HepG2 (cell line): Measurements from ENCODE around the gene KANSL1. TPM values are rescaled to one million over a fixed set of nuclear protein-coding genes. Genes with fewer than 3 reads are reported as not detected.

Experiments
- CC2D1A ChIP-seq: sonication (generic); formaldehyde crosslinking; IDR thresholded peaks from 2 replicates; pipeline ENCODE4 v1.8.1; 2023; ENCODE audit warnings: mild to moderate bottlenecking, missing genetic modification reagents
- FOXK2 ChIP-seq: fragments of 450-650 bp; IDR thresholded peaks from 2 replicates; pipeline ENCODE4 v1.6.1; 2016
- HIVEP1 ChIP-seq: sonication (generic); formaldehyde crosslinking; IDR thresholded peaks from 2 replicates; pipeline ENCODE4 v1.4.0; 2020; ENCODE audit warnings: mild to moderate bottlenecking, missing genetic modification reagents
- MTA1 ChIP-seq: sonication (generic); formaldehyde crosslinking; IDR thresholded peaks from 2 replicates; pipeline ENCODE4 v1.4.0; 2020; ENCODE audit warnings: missing genetic modification reagents, mild to moderate bottlenecking, borderline replicate concordance
- MXD1 ChIP-seq: sonication (generic); formaldehyde crosslinking; IDR thresholded peaks from 2 replicates; pipeline ENCODE4 v1.4.0; 2020; ENCODE audit warnings: mild to moderate bottlenecking, missing genetic modification reagents
- PLSCR1 ChIP-seq: sonication (generic); formaldehyde crosslinking; IDR thresholded peaks from 2 replicates; pipeline ENCODE4 v1.5.0; 2020; ENCODE audit warnings: missing genetic modification reagents, mild to moderate bottlenecking, borderline replicate concordance
- SNAPC2 ChIP-seq: sonication (generic); formaldehyde crosslinking; IDR thresholded peaks from 2 replicates; pipeline ENCODE4 v1.8.1; 2022; ENCODE audit warnings: mild to moderate bottlenecking, missing genetic modification reagents
- STAG1 ChIP-seq: sonication (generic); formaldehyde crosslinking; IDR thresholded peaks from 2 replicates; pipeline ENCODE4 v1.4.0; 2020; ENCODE audit warnings: missing genetic modification reagents
- TERF1 ChIP-seq: sonication (generic); formaldehyde crosslinking; IDR thresholded peaks from 2 replicates; pipeline ENCODE4 v1.8.0; 2022; ENCODE audit warnings: mild to moderate bottlenecking, missing genetic modification reagents, moderate library complexity
- TRIM24 ChIP-seq: sonication (generic); formaldehyde crosslinking; IDR thresholded peaks from 2 replicates; pipeline ENCODE4 v1.8.0; 2022; ENCODE audit warnings: mild to moderate bottlenecking, missing genetic modification reagents
- ZFP41 ChIP-seq: sonication (generic); formaldehyde crosslinking; IDR thresholded peaks from 2 replicates; pipeline ENCODE4 v1.4.0; 2020; ENCODE audit warnings: mild to moderate bottlenecking, missing genetic modification reagents, borderline replicate concordance
- ZFYVE20 ChIP-seq: sonication (generic); formaldehyde crosslinking; IDR thresholded peaks from 2 replicates; pipeline ENCODE4 v1.8.0; 2023; ENCODE audit warnings: low read depth, mild to moderate bottlenecking, moderate library complexity, missing genetic modification reagents, borderline replicate concordance
- ZNF281 ChIP-seq: sonication (generic); formaldehyde crosslinking; IDR thresholded peaks from 2 replicates; pipeline ENCODE4 v1.4.0; 2020; ENCODE audit warnings: missing genetic modification reagents, borderline replicate concordance
- ZNF296 ChIP-seq: sonication (generic); formaldehyde crosslinking; conservative IDR thresholded peaks from 2 replicates; pipeline ENCODE4 v1.5.0; 2020; ENCODE audit warnings: mild to moderate bottlenecking, missing genetic modification reagents
- ZNF343 ChIP-seq: sonication (generic); formaldehyde crosslinking; IDR thresholded peaks from 2 replicates; pipeline ENCODE4 v1.4.0; 2020; ENCODE audit warnings: mild to moderate bottlenecking, missing genetic modification reagents
- ZNF639 ChIP-seq: conservative IDR thresholded peaks from 2 replicates; pipeline ENCODE4 v1.6.1; 2018; ENCODE audit warnings: missing genetic modification reagents
- ZNF773 ChIP-seq: sonication (generic); formaldehyde crosslinking; IDR thresholded peaks from 2 replicates; pipeline ENCODE4 v1.4.0; 2020; ENCODE audit warnings: missing genetic modification reagents, borderline replicate concordance
- ZNF776 ChIP-seq: sonication (generic); formaldehyde crosslinking; IDR thresholded peaks from 2 replicates; pipeline ENCODE4 v1.4.0; 2020; ENCODE audit warnings: mild to moderate bottlenecking, missing genetic modification reagents
- polyA plus RNA-seq, 8 experiments: library from polyadenylated mRNA; depleted of rRNA in 3 of 8; stranded (reverse) in 7 of 8; unstranded in 1 of 8; fragments of >200 nt; fragmentation: Illumina TruSeq in 4 of 8; extraction: Trizol in 4 of 8; gene quantifications; 2 replicates each; pipeline versions ENCODE4 v1.2.1 to v1.2.3, GENCODE V29; 2011 to 2016; ENCODE audit warnings: low read depth in 4 of 8, missing spikeins in 1 of 8, mixed read lengths in 1 of 8; ENCODE audit not compliant: insufficient read depth in 1 of 8
- total RNA-seq, 5 experiments: library from RNA; depleted of rRNA; stranded (reverse); fragments of >200 nt; fragmentation: Illumina TruSeq; extraction: Trizol; gene quantifications; 2 replicates each; pipeline ENCODE4 v1.2.3, GENCODE V29; 2016; ENCODE audit warnings: low read depth in 1 of 5
- TF ChIP-seq, protein P1 (sequence below): IDR thresholded peaks from 2 replicates; pipeline ENCODE4 v1.6.1; 2018; ENCODE audit warnings: missing genetic modification reagents, mild to moderate bottlenecking, missing compliant biosample characterization
- TF ChIP-seq, protein P2 (sequence below): sonication (generic); formaldehyde crosslinking; IDR thresholded peaks from 2 replicates; pipeline ENCODE4 v1.4.0; 2020; ENCODE audit warnings: missing genetic modification reagents

KANSL1 gene
- total and polyA plus RNA-seq, 2 of the 13 experiments (the other 11 are each of a cell fraction or from before 2014, with no cell fraction given) = 24.0 to 59.6 TPM

DNA sequence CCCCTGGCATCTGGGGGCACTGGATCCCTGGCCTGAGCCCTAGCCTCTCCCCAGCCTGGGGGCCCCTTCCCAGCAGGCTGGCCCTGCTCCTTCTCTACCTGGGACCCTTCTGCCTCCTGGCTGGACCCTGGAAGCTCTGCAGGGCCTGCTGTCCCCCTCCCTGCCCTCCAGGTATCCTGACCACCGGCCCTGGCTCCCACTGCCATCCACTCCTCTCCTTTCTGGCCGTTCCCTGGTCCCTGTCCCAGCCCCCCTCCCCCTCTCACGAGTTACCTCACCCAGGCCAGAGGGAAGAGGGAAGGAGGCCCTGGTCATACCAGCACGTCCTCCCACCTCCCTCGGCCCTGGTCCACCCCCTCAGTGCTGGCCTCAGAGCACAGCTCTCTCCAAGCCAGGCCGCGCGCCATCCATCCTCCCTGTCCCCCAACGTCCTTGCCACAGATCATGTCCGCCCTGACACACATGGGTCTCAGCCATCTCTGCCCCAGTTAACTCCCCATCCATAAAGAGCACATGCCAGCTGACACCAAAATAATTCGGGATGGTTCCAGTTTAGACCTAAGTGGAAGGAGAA is 180.6 kb downstream of the KANSL1 start (continued):
- TF ChIP-seq MTA1 (CRISPR knock-in tag) (0 out of 2 replicates have a peak, but pooled peaks have one; percentile 35), STAG1 (no peak), TERF1 (CRISPR knock-in tag) (no peak), HIVEP1 (CRISPR knock-in tag) (no peak), TRIM24 (no peak), MXD1 (CRISPR knock-in tag) (peak; percentile 21; the same call in 1 of the 2 replicates), ZFP41 (CRISPR knock-in tag) (0 out of 2 replicates have a peak, but pooled peaks have one; percentile 44), ZNF773 (CRISPR knock-in tag) (no peak), ZNF343 (no peak), SNAPC2 (no peak), PLSCR1 (no peak), FOXK2 (no peak), ZNF281 (CRISPR knock-in tag) (peak; percentile 14; the same call in 1 of the 2 replicates), ZNF776 (CRISPR knock-in tag) (0 out of 2 replicates have a peak, but pooled peaks have one; percentile 17), ZNF296 (CRISPR knock-in tag) (no peak), CC2D1A (CRISPR knock-in tag) (no peak), ZFYVE20 (CRISPR knock-in tag) (0 out of 2 replicates have a peak, but pooled peaks have one; percentile 7), ZNF639 (CRISPR knock-in tag) (no peak)
- TF ChIP-seq, protein P1, sequence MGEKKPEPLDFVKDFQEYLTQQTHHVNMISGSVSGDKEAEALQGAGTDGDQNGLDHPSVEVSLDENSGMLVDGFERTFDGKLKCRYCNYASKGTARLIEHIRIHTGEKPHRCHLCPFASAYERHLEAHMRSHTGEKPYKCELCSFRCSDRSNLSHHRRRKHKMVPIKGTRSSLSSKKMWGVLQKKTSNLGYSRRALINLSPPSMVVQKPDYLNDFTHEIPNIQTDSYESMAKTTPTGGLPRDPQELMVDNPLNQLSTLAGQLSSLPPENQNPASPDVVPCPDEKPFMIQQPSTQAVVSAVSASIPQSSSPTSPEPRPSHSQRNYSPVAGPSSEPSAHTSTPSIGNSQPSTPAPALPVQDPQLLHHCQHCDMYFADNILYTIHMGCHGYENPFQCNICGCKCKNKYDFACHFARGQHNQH = no peak
- TF ChIP-seq, protein P2, sequence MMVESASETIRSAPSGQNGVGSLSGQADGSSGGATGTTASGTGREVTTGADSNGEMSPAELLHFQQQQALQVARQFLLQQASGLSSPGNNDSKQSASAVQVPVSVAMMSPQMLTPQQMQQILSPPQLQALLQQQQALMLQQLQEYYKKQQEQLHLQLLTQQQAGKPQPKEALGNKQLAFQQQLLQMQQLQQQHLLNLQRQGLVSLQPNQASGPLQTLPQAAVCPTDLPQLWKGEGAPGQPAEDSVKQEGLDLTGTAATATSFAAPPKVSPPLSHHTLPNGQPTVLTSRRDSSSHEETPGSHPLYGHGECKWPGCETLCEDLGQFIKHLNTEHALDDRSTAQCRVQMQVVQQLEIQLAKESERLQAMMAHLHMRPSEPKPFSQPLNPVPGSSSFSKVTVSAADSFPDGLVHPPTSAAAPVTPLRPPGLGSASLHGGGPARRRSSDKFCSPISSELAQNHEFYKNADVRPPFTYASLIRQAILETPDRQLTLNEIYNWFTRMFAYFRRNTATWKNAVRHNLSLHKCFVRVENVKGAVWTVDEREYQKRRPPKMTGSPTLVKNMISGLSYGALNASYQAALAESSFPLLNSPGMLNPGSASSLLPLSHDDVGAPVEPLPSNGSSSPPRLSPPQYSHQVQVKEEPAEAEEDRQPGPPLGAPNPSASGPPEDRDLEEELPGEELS (CRISPR knock-in tag) = no peak
